Choroid plexus epithelial cell (primary cell): ENCODE data around the gene KCNT2.

Experiments used
- DNase-seq: peaks from one replicate; pipeline ENCODE4 v3.0.0-alpha.2; 2010; ENCODE audit warnings: low read depth
- H3K4me3 ChIP-seq: 2 replicates; pipeline ENCODE4 v1.5.1; 2011; ENCODE audit warnings: low read depth, mild to moderate bottlenecking, control low read depth, low read length, moderate library complexity
- TF ChIP-seq, protein P1 (sequence below): conservative IDR thresholded peaks from 2 replicates; pipeline ENCODE4 v1.5.1; 2011; ENCODE audit warnings: low read depth, mild to moderate bottlenecking, control low read depth, inconsistent platforms, low read length, moderate library complexity

Gene KCNT2

DNA sequence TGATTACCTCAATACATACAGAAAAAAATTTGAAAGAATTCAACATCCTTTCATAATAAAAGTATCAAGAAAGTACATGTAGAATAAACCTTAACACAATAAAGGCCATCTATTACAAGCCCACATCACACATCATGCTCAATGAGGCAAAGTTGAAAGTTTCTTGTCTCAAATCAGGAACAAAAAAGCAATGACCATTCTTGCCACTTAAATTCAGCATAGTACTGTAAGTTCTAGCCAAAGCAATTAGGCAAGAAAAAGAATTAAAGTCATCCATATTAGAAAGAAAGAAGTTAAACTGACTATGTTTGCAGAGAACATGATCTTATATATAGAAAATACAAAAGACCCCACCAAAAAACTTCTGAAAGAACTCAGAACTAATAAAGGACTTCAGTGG, 44.5 kb downstream of the KCNT2 start:
- DNase-seq: no peak
- TF ChIP-seq, protein P1, sequence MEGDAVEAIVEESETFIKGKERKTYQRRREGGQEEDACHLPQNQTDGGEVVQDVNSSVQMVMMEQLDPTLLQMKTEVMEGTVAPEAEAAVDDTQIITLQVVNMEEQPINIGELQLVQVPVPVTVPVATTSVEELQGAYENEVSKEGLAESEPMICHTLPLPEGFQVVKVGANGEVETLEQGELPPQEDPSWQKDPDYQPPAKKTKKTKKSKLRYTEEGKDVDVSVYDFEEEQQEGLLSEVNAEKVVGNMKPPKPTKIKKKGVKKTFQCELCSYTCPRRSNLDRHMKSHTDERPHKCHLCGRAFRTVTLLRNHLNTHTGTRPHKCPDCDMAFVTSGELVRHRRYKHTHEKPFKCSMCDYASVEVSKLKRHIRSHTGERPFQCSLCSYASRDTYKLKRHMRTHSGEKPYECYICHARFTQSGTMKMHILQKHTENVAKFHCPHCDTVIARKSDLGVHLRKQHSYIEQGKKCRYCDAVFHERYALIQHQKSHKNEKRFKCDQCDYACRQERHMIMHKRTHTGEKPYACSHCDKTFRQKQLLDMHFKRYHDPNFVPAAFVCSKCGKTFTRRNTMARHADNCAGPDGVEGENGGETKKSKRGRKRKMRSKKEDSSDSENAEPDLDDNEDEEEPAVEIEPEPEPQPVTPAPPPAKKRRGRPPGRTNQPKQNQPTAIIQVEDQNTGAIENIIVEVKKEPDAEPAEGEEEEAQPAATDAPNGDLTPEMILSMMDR: no peak
- no peak overlapping the region for H3K4me3 ChIP-seq

DNA sequence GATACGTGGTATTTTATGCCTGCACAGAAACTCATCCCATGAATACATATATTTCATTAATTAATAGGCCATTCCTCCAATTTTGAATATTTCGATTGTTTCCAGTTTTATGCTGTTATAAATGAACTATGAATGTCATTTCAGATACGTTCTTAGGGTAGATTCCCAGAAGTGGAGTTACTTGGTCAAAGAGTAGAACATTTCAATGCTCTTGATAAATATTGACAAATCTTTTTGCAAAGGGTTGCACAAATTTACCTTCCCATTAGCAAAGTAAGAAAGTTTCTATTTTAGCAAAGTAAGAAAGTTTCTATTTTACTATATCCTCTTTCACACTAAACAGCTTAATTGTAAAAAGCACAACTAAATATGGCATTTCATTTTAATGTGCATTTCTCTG, 48.9 kb downstream of the KCNT2 start:
- no peak overlapping the region for H3K4me3 ChIP-seq
- no peak for DNase-seq
- TF ChIP-seq, protein P1: no peak

DNA sequence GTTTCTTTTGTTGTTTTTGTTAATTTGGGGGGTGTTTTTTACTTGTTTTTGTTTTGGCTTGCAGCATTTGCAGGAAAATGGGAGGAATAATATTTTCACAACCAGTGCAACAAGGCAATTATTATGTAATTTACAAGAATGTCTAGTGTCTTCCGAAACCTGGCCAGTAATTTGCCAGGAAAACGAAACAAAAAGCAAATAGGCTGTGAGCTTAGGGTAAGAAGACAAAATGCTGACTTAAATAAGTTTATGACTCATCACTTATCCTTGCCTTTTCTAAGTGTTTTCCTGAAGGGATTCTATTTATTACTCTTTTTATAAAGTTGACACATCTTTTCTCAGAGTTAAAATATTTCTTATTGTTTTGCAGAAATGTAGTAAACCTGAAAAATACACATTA, 49.8 kb downstream of the KCNT2 start:
- TF ChIP-seq, protein P1: no peak
- H3K4me3 ChIP-seq: peak overlapping the region; percentile 53
- DNase-seq: peak; percentile 95

DNA sequence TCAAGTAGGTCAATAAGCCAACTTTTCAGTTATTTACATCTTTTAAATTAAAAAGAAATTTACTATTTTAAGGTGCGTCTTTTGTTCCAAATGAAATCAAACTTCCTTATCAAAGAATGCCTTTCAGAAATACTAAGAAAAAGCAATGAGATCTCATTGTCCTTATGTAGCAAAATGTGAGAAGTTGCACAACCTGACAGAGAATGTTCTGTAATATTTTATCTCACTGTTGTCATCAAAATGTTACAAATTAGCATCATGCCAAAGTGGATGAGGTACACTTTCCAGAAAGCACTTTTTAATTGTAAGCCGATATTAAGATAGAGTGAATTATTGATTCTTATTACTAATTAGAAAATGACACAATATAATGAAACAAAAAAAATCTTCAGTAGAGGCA, 50.4 kb downstream of the KCNT2 start:
- peak; percentile 42 for DNase-seq
- H3K4me3 ChIP-seq: no peak overlapping the region
- TF ChIP-seq, protein P1: no peak

DNA sequence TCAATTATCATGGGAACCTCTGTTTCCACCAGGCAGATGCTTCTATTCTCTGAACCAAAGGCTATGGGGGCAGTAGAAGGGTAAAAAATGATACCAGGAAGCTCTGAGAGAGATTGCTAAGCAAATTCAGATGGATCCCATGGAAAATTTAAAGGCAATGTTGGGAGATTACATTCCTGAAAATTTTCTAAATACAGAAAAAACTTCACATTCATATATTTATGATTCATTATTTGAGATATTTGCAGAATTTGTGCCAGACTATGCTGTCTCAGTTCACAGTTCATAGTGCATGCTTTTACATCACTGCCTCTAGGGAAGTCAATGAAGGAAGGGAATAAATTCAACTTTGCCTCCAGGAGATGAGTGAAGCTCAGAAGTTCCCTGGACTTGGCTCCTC, 57.5 kb downstream of the KCNT2 start:
- no peak overlapping the region for H3K4me3 ChIP-seq
- peak; percentile 37 for DNase-seq
- TF ChIP-seq, protein P1: no peak

DNA sequence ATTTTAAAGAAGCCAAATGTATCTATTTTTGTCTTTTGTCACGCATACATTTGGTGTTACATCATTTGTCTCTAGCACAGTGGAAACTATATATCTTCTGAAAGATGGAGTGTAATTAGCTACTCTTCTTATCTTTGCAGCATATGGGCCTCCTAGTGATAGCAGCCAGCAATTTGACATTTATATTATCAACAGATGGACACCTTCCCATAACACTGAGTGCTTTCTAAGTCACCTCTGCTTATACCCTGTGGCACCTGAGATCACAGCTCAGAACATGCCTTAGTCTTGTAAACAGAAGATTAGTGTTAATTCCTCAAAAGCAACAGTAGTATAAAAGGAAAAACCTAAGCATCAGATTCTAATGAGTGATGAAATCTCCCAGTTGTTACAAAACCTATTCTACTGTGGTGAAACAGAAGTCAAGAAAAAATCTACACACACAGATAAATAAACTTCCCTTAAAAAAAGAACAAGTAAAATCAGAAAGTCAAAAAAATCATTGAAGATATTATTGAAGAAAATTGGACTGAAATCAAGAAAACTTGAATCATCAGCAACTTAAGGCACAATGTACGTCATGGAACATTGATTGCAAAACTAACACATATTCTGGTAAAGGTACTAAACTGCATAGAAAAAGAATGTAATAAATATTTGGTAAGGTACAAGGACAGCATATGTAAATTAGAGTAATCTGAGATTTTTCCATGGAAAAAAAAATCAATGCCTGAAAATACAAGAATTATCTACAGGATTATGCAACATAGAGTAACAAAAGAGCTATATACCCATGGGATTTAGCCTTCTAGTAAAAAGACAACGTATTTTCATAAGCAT, 61.7 kb downstream of the KCNT2 start:
- TF ChIP-seq, protein P1: no peak
- DNase-seq: peak; percentile 97
- H3K4me3 ChIP-seq: no peak overlapping the region

DNA sequence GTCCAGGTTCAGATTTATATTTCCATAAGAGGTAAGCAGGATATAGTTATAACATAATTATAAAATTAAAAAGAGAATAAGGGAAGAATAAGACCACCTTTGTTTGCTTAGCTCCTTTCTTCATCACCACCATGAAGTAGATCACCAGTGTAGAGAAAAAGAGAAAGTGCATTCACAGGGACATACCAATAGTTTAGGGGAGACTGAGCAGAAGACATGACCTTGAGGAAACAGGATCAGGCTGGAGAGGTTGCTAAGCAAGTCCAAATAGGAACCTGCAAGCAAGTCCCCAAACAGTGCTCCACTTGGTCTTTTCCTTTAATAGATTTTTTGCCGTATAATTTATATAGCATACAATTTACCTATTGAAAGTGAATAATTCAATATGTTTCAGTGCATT, 63.0 kb downstream of the KCNT2 start:
- H3K4me3 ChIP-seq: no peak overlapping the region
- TF ChIP-seq, protein P1: no peak
- DNase-seq: no peak
